CD4-positive, alpha-beta T cell (primary cell): ENCODE data around the gene ALDH9A1. TPM values are rescaled to one million over a fixed set of nuclear protein-coding genes. Genes with fewer than 3 reads are reported as not detected.

Source experiments
- ATAC-seq: fragments of 200-7000 bp; cut with Tn5 transposase; one replicate; pipeline ENCODE4 v1.10.0; 2022; ENCODE audit warnings: mild to moderate bottlenecking; ENCODE audit not compliant: poor library complexity
- CTCF ChIA-PET: fragments of 350-600 bp; sonication (Branson Sonifier 250); formaldehyde crosslinking; loops from one replicate; lab custom pipeline; 2021; ENCODE audit warnings: antibody characterized with exemption, inconsistent platforms; lab: Charles Lee
- POLR2A ChIA-PET: fragments of 350-600 bp; sonication (Branson Sonifier 250); formaldehyde crosslinking; loops from one replicate; lab custom pipeline; 2021; ENCODE audit warnings: antibody characterized with exemption, inconsistent platforms; lab: Charles Lee
- DNase-seq, 14 experiments: peaks; one replicate each; pipeline ENCODE4 v3.0.0-alpha.2; 2013 to 2020; ENCODE audit warnings: mixed read lengths in 2 of 14
- H3K27ac ChIP-seq, 2 donors: one replicate each; pipeline versions ENCODE4 v1.5.1 to v1.7.0; 2013; ENCODE audit warnings: low read length in 2 of 2, low read depth in 1 of 2, mild to moderate bottlenecking in 1 of 2
- H3K27me3 ChIP-seq, 2 experiments: 1 replicate in 1 of 2; 2 replicates in 1 of 2; pipeline versions ENCODE4 v1.6.1 to v1.7.0; 2013; ENCODE audit warnings: low read length in 2 of 2, control low read depth in 1 of 2, mild to moderate bottlenecking in 1 of 2, moderate library complexity in 1 of 2; ENCODE audit not compliant: insufficient read depth in 2 of 2, control insufficient read depth in 1 of 2
- H3K36me3 ChIP-seq: one replicate; pipeline ENCODE4 v1.6.1; 2013; ENCODE audit warnings: low read length, control low read depth; ENCODE audit not compliant: insufficient read depth
- H3K4me1 ChIP-seq: one replicate; pipeline ENCODE4 v1.6.1; 2013; ENCODE audit warnings: low read length, control low read depth; ENCODE audit not compliant: insufficient read depth
- H3K4me3 ChIP-seq: one replicate; pipeline ENCODE4 v1.5.1; 2013; ENCODE audit warnings: mild to moderate bottlenecking, low read length, moderate library complexity
- H3K9me3 ChIP-seq, 2 experiments: 1 replicate in 1 of 2; 2 replicates in 1 of 2; pipeline versions ENCODE4 v1.6.1 to v1.7.0; 2013; ENCODE audit warnings: low read length in 2 of 2, mild to moderate bottlenecking in 2 of 2, control low read depth in 1 of 2, moderate library complexity in 1 of 2; ENCODE audit not compliant: control insufficient read depth in 1 of 2, insufficient read depth in 1 of 2
- H3K27ac Mint-ChIP-seq: one replicate; pipeline ENCODE4 v1.8.0; 2020; ENCODE audit warnings: mixed read lengths
- H3K27me3 Mint-ChIP-seq: one replicate; pipeline ENCODE4 v1.8.0; 2021; ENCODE audit warnings: mixed read lengths
- H3K36me3 Mint-ChIP-seq: one replicate; pipeline ENCODE4 v1.8.0; 2021; ENCODE audit warnings: low read depth, mixed read lengths
- H3K4me1 Mint-ChIP-seq: one replicate; pipeline ENCODE4 v1.8.0; 2021; ENCODE audit warnings: low read depth, mixed read lengths
- H3K4me3 Mint-ChIP-seq: one replicate; pipeline ENCODE4 v1.8.0; 2020; ENCODE audit warnings: mild to moderate bottlenecking, mixed read lengths
- H3K9me3 Mint-ChIP-seq: one replicate; pipeline ENCODE4 v1.8.0; 2020; ENCODE audit warnings: mixed read lengths
- intact Hi-C, 2 experiments: fragments of 100-400 bp; cut with DNase I in 1 of 2; cut with micrococcal nuclease in 1 of 2; formaldehyde crosslinking; loops; one replicate each; pipeline versions ENCODE4 v1.15.1 to v1.9.0; 2023 to 2025; cut with DNase I, micrococcal nuclease
- total RNA-seq, 174 experiments: library from RNA in 2 of 174; stranded (reverse) in 2 of 174; gene quantifications; one replicate each; pipeline ENCODE4 v1.2.3 and lab custom pipeline; 2021 to 2026
- TF ChIP-seq, protein P1 (sequence below): fragments of 200-600 bp; IDR thresholded peaks from one replicate; pipeline ENCODE4 v1.8.0; 2022; ENCODE audit warnings: antibody characterized with exemption, mild to moderate bottlenecking

ALDH9A1 gene
- total RNA-seq, 2 experiments from 2014 or later = 33.9 to 35.5 TPM

DNA sequence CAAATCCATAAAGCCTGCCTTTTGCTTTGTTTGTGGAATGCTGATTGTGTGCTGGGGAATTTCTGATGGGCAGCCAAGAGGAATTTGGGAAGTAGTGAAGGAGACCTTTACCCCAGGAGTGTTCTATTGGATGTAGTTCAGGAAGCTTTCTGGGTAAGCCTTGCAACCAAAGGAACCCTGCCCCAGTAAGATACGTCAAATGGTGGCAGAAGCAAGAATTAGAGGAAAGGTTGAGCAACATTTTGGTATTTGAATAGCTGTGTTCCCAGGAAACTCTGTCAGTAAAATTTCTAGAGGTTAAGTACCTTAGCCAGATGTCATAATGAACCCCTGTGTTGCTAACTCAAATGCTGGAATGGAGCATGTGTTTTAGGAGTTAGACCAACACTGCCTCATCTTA is 60.9 kb downstream of the ALDH9A1 start:
- ChIA-PET CTCF (no interaction called here), POLR2A (no interaction called here)
- H3K4me3 ChIP-seq = no peak overlapping the region
- Mint-ChIP-seq H3K27me3 (no peaks in the 10 kb centered on the region), H3K36me3 (peaks cover 27% of the 10 kb centered on the region), H3K27ac (no peak overlapping the region), H3K4me1 (peaks cover 38% of the 10 kb centered on the region), H3K9me3 (no peaks in the 10 kb centered on the region), H3K4me3 (no peak overlapping the region)
- TF ChIP-seq, protein P1, sequence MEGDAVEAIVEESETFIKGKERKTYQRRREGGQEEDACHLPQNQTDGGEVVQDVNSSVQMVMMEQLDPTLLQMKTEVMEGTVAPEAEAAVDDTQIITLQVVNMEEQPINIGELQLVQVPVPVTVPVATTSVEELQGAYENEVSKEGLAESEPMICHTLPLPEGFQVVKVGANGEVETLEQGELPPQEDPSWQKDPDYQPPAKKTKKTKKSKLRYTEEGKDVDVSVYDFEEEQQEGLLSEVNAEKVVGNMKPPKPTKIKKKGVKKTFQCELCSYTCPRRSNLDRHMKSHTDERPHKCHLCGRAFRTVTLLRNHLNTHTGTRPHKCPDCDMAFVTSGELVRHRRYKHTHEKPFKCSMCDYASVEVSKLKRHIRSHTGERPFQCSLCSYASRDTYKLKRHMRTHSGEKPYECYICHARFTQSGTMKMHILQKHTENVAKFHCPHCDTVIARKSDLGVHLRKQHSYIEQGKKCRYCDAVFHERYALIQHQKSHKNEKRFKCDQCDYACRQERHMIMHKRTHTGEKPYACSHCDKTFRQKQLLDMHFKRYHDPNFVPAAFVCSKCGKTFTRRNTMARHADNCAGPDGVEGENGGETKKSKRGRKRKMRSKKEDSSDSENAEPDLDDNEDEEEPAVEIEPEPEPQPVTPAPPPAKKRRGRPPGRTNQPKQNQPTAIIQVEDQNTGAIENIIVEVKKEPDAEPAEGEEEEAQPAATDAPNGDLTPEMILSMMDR = no peak
- no peaks in the 10 kb centered on the region for H3K9me3 ChIP-seq
- no peak overlapping the region for H3K27ac ChIP-seq
- H3K27me3 ChIP-seq = no peaks in the 10 kb centered on the region
- DNase-seq (no peak), ATAC-seq (no peak)
- intact Hi-C loops = no loop called here
- peaks cover 18% of the 10 kb centered on the region for H3K36me3 ChIP-seq
- peaks cover 6% of the 10 kb centered on the region for H3K4me1 ChIP-seq

DNA sequence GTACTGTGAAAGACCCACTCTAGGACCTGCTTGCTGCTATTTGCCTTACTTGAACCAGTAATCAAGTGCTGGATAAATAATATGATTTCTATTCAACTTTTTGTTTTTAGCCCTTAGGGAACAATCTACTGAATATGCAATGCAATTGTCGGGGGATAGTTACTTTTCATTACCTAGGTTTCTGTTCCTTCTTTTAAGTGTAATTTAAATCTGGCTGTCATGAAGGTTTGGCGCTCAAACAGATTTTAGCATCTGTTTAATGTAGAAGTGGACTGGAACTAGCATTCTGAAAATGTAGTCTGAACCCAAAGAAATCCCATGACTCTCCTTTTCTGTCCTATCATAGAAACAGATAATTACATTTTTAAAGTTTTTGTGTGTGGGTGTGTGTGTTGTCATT is 62.5 kb downstream of the ALDH9A1 start:
- TF ChIP-seq, protein P1 = no peak
- Mint-ChIP-seq H3K27ac (no peak overlapping the region), H3K27me3 (no peaks in the 10 kb centered on the region), H3K4me1 (peaks cover 33% of the 10 kb centered on the region), H3K4me3 (no peak overlapping the region), H3K36me3 (peaks cover 26% of the 10 kb centered on the region), H3K9me3 (no peaks in the 10 kb centered on the region)
- ATAC-seq = no peak
- POLR2A ChIA-PET = no interaction called here
- DNase-seq = no peak
- CTCF ChIA-PET = no interaction called here
- Histone ChIP-seq H3K36me3 (peaks cover 18% of the 10 kb centered on the region), H3K27ac (no peak overlapping the region), H3K4me1 (peaks cover 20% of the 10 kb centered on the region), H3K27me3 (no peaks in the 10 kb centered on the region), H3K9me3 (no peaks in the 10 kb centered on the region), H3K4me3 (no peak overlapping the region)
- intact Hi-C loops = no loop called here

DNA sequence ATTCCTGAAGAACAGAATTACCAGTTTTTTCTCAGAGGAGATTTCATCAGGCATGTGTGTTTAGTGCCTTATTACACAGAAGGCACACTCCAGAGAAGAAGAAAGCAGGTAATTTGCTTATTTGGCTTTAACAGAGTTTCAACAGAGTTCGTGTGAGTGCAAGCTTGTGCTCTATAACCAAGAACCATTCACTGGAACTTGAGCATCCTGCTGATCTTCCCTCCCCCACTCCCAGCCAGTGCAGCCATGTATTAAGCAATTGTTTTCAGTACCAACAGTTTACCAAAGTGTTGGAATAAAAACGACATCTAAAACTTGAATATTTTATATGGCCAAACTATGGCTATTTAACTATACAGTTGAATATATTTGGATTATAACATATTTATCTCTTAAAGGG is 63.0 kb downstream of the ALDH9A1 start:
- Mint-ChIP-seq H3K9me3 (no peaks in the 10 kb centered on the region), H3K4me3 (no peak overlapping the region), H3K27ac (no peak overlapping the region), H3K4me1 (peaks cover 33% of the 10 kb centered on the region), H3K27me3 (no peaks in the 10 kb centered on the region), H3K36me3 (peaks cover 21% of the 10 kb centered on the region)
- Histone ChIP-seq H3K4me3 (no peak overlapping the region), H3K27me3 (no peaks in the 10 kb centered on the region), H3K36me3 (peaks cover 18% of the 10 kb centered on the region), H3K27ac (no peak overlapping the region), H3K4me1 (peaks cover 22% of the 10 kb centered on the region), H3K9me3 (no peaks in the 10 kb centered on the region)
- CTCF ChIA-PET = no interaction called here
- ATAC-seq = no peak
- TF ChIP-seq, protein P1 = no peak
- DNase-seq = no peak
- POLR2A ChIA-PET = no interaction called here
- intact Hi-C loops = no loop called here
